HG02610 (cell line): ENCODE results near the gene RETREG1.
A peak's percentile ranks its signal among the peaks of the same experiment; 100 is the strongest.
"Not testable (repeated sequence)": the region's sequence is repeated elsewhere in the genome, so short reads cannot be mapped to it uniquely, and the experiment has no call there.

ENCODE experiments used
- ATAC-seq: cut with Tn5 transposase; IDR thresholded peaks from one replicate; pipeline ENCODE4 v1.9.1; 2021; ENCODE audit warnings: mild to moderate bottlenecking, moderate library complexity; ENCODE audit not compliant: unreplicated experiment

Gene RETREG1, protein sequence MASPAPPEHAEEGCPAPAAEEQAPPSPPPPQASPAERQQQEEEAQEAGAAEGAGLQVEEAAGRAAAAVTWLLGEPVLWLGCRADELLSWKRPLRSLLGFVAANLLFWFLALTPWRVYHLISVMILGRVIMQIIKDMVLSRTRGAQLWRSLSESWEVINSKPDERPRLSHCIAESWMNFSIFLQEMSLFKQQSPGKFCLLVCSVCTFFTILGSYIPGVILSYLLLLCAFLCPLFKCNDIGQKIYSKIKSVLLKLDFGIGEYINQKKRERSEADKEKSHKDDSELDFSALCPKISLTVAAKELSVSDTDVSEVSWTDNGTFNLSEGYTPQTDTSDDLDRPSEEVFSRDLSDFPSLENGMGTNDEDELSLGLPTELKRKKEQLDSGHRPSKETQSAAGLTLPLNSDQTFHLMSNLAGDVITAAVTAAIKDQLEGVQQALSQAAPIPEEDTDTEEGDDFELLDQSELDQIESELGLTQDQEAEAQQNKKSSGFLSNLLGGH

GRCh38 chr5:16616536-16617273, at the start of gene RETREG1:
RETREG1 (minus strand) TSS chr5:16616997; CDS start chr5:16616971, 26 bp downstream.
- ATAC-seq: peak; percentile 71

GRCh38 chr5:16666130-16666882, 49.5 kb upstream of the RETREG1 start:
- no peak for ATAC-seq

- no peak for ATAC-seq
These were observed 48.8 kb upstream of the RETREG1 start for GRCh38 chr5:16665601-16666000.

- ATAC-seq: no peak
These were observed 47.6 kb upstream of the RETREG1 start for GRCh38 chr5:16664368-16664767.

- ATAC-seq: no peak
These were observed 47.0 kb upstream of the RETREG1 start for GRCh38 chr5:16663840-16664239.

GRCh38 chr5:16661713-16662112, 44.9 kb upstream of the RETREG1 start:
- no peak for ATAC-seq

GRCh38 chr5:16660982-16661381, 44.2 kb upstream of the RETREG1 start:
- no peak for ATAC-seq

GRCh38 chr5:16659536-16659935, 42.7 kb upstream of the RETREG1 start:
- no peak for ATAC-seq

DNA sequence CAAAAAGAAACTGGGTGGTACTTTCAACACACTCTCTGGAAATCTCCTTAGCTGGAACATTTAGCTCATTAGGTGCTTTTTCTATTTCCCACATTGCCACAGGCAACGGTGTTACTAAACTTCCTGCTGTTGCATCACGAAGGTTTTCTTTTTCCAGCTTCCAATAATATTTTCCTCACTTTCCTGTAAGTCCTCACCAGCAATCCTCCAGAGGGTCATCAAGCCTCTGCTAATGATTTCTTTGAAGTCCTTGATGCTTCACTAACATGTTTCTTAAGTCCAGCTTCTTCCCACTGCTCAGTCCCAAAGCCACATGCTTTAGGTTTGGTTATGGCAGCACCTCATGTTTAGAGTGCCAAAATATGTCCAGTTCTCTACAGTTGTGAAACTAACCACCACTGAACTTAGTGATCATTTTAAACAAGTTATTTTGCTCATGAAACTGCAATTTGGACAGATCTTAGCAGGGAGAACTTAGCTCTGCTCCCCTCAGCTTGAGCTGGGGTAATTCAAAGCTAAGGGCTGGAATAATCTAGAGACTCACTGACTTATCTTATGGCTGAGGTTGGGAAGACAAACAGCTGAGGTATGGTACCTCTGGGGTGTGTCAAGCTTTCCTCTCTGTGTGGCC, 39.9 kb upstream of the RETREG1 start:
- no peak for ATAC-seq

DNA sequence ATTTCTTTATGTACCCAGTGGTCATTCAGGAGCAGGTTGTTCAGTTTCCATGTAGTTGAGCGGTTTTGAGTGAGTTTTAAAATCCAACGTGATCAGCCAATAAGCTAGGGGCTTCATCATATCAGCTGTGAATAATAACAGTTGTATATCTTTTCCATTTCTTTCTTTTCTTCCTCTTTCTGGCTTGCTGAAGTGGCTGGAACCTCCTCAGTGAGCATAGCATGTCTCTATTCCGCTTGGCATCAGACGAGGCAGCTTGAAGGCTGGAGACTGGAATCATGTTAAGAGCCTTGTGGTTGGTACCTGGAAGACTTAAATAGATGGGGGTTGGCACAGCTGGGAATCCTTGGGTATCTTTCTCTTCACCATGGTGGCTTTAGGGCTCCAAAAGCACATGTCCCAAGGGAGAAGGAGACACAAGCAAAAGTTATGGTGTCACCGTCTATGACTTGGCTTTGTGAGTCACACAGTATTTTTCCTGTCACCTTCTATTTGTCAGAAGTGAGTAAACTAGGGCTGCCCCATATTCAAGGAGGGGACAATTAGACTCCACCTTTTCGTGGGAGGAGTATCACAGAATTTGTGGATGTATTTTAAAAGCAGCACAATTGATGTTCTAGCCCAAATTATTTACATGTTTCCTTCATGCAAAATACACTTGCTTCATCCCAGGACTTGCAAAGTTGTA, 38.0 kb upstream of the RETREG1 start:
- no peak for ATAC-seq

- not testable (repeated sequence) for ATAC-seq
These were observed 31.9 kb upstream of the RETREG1 start for GRCh38 chr5:16648739-16649138.

DNA sequence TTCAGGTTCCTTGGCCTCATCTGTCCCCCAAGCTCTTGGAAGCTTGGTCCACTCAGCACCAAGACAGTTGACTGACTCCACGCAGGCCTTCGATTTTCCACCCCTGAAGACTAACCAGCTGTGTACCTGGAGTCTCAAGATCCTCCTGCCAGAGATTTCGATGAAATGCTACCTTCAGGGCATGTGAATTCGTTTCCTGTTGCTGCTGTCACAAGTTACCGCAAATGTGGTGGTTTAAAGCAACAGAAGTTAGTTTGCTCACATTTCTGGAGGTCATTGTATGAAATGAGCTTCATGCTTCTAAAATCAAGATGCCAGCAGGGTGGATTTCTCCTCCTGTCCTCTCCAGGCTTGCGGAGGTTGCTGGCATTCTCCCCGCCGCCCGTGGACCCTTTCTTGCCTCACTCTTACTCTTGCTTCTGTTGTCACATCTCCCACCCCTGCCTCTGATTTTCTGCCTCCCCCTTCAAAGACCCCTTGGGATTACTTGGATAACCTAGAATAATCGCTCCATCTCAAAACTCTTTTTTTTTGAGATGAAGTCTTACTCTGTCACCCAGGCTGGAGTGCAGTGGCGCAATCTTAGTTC, 27.6 kb upstream of the RETREG1 start:
- no peak for ATAC-seq

- no peak for ATAC-seq
These were observed 26.1 kb upstream of the RETREG1 start for GRCh38 chr5:16642867-16643266.

DNA sequence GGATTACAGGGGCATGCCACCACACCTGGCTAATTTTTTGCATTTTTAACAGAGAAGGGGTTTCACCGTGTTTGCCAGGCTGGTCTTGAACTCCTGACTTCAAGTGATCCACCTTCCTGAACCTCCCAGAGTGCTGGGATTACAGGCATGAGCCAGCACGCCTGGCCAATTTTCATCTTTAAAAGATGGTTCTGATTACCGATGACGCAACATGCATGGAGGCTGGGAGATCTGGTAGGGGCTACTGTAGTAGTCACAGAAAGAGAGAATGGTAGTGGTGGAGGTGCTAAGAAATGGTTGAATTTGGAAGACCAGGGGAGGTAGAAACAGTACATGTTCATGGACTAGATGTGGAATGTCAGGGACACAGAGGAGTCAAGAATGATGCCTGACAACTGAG, 22.4 kb upstream of the RETREG1 start:
- ATAC-seq: no peak

GRCh38 chr5:16628376-16628775, 11.6 kb upstream of the RETREG1 start:
- no peak for ATAC-seq

DNA sequence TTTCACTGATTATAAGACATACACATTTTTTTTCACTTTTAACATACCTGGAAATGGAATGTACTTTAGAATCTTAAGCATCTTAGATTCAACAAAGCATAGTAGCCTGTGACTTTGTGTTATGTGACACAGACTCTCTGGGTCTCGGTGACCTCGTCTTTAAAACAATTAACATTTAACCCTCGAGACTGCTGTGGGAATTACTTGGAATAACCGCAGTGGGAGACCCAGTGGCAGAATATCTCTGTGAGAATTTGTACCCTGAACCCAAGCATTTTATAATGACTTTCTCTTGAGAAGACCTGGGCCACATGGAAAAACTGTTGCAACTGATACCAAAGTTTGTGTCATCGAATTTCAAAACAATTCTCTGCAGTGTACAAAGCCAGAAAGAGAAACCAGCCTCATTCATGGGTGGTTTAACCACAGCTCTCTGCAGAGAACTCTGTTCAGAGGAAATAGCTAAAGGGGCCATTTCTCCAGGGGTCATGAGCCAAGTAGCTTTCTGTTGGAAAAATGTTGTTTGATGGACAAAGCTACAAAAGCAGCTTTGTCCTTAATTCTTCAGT, 10.0 kb upstream of the RETREG1 start:
- no peak for ATAC-seq

DNA sequence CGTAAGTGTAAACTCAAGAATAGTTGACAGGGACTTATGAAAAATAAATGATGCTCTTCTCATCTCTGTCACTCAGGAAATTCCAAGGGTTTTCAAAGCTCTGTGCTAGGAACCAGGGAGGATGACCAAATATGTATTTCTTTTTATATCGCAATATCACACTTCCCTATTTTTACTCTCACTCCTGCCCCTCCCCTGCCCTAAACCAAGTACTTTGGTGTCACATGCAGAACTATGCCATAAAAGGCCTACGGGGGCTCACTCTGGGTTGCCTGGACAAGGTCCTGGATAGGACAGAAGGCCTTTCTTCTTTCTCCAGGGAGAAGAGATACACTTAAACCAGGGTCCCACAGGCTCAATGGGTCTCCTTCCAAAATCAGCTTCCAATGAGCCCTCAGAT, 8.3 kb upstream of the RETREG1 start:
- no peak for ATAC-seq

DNA sequence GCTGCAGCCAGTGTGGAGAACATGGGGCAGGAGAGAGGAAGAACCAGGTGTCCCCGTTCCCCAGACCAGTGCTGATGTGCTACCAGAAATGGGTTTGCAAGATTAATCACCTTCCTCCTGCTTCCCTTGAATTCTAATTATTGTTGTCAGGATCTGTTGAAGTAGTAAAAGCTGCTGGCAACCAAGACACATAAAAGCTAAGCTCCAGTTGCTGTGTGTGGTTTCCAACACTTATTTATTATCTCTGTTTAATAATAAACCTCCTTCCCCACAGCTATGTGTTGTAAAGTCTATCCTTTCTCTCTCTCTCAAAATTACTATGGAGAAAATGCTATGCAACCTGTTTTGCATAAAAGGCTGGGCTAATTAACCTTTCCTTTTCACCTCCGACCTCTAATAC, 2.3 kb upstream of the RETREG1 start:
- no peak for ATAC-seq

- no peak for ATAC-seq
These were observed 1.5 kb upstream of the RETREG1 start for GRCh38 chr5:16618138-16618897.
